Measurements from ENCODE around the gene MMAB.

The MMAB gene

DNA sequence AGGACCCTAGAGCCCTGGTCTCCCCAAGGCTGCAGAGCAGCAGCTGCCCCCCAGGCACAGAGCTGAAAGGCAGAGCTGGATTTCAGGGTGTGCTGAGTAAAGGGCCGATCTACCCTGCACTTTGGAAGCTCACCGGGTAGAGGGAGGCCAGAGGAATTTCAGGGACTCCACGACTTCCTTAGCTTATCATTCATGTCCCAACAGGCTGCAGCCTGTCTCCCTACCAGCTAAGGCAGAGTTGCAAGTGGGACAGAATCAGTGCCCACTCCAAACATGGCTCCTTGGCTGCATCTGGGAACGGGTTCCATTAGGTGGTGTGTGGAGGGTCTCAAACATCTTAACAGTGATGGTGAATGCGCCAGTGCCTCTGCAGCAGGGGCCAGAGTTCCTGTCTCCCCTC is 27.5 kb downstream of the MMAB start:
- in situ Hi-C loops (cut with HindIII; ENCODE audit: low pct_ligation_motif_present, low sequenced_read_pairs) = no loop called here
- no peak for DNase-seq
- Histone ChIP-seq H3K36me3 (replicated peaks) (no peaks in the 10 kb centered on the region), H3K27me3 (replicated peaks) (no peaks in the 10 kb centered on the region), H3K27ac (no peak overlapping the region), H3K4me3 (ENCODE audit: low read depth, low read length) (no peak overlapping the region)
- TF ChIP-seq, protein P1, sequence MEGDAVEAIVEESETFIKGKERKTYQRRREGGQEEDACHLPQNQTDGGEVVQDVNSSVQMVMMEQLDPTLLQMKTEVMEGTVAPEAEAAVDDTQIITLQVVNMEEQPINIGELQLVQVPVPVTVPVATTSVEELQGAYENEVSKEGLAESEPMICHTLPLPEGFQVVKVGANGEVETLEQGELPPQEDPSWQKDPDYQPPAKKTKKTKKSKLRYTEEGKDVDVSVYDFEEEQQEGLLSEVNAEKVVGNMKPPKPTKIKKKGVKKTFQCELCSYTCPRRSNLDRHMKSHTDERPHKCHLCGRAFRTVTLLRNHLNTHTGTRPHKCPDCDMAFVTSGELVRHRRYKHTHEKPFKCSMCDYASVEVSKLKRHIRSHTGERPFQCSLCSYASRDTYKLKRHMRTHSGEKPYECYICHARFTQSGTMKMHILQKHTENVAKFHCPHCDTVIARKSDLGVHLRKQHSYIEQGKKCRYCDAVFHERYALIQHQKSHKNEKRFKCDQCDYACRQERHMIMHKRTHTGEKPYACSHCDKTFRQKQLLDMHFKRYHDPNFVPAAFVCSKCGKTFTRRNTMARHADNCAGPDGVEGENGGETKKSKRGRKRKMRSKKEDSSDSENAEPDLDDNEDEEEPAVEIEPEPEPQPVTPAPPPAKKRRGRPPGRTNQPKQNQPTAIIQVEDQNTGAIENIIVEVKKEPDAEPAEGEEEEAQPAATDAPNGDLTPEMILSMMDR (IDR thresholded peaks at IDR 0.05; ENCODE audit: low read depth, low read length, missing control alignments) = no peak

DNA sequence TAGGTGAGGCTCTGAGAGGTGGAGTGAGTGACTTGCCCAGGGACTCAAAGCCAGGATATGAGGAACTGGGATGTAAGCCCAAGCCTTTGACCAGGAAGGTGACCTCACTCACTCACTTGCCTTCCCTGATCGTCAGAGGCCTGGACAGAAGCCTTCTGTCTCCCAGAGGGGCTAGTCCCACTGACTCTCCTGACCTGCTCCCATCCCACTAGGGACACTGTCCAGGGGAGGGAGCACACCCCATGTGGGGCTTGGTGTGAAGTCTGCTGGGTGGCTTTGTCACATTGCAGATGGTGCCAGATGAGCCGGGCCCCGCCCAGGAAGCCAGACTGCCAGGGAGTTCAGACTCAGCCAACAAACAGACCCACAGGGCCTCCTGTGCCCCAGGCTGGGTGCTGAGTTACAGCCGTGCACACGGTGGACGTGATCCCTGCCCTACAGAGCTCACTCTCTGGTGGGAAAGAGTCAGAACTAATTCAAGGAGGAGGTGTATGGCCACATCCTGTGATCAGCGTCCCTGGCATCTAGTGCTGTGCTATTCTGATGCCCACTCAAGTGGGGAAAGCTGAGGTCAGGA is 28.3 kb downstream of the MMAB start:
- Histone ChIP-seq H3K27me3 (replicated peaks) (no peaks in the 10 kb centered on the region), H3K4me3 (ENCODE audit: low read depth, low read length) (no peak overlapping the region), H3K36me3 (replicated peaks) (no peaks in the 10 kb centered on the region), H3K27ac (no peak overlapping the region)
- DNase-seq = no peak
- in situ Hi-C loops (cut with HindIII; ENCODE audit: low pct_ligation_motif_present, low sequenced_read_pairs) = no loop called here
- TF ChIP-seq, protein P1 (IDR thresholded peaks at IDR 0.05; ENCODE audit: low read depth, low read length, missing control alignments) = no peak

DNA sequence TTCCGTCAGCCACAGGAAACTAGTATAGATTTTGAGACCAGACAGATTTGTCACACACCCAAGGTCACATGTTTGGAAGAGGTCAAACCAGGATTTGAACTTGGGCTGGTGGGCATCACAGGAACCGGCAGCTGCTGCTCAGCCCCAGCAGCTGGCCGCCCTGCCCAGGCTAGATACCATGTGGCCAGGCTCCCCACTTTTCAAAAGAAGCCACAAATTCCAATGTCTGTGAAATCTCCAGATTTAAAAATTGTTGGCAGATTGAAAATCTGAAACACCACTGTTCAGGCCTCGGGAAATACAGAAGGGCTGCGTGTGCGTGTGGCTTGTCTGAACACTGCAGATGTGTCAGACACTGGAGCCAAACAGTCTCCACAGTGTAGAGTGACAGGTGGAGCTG is 30.4 kb downstream of the MMAB start:
- Histone ChIP-seq H3K4me3 (ENCODE audit: low read depth, low read length) (no peak overlapping the region), H3K36me3 (replicated peaks) (no peaks in the 10 kb centered on the region), H3K27ac (no peak overlapping the region), H3K27me3 (replicated peaks) (no peaks in the 10 kb centered on the region)
- DNase-seq = no peak
- TF ChIP-seq, protein P1 (IDR thresholded peaks at IDR 0.05; ENCODE audit: low read depth, low read length, missing control alignments) = no peak
- in situ Hi-C loops (cut with HindIII; ENCODE audit: low pct_ligation_motif_present, low sequenced_read_pairs) = no loop called here

DNA sequence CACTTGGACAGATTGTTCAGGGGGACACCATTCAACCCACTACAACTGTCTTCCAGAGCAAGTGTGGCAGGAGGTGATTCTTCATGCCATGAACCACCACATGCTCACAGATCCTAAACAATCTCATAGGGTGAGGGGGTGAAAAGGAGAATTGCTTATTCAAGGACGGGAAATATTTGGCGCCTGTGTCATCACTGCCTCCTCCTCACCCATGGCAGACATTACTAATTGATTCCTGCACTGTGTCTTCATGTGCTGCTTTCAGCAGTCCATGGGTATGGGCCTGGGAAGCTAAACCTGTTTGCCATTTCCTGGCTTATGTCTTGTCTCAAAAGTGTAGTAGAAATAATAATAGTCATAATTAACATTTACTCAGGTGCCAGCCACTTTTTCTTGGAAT is 31.3 kb downstream of the MMAB start:
- in situ Hi-C loops (cut with HindIII; ENCODE audit: low pct_ligation_motif_present, low sequenced_read_pairs) = no loop called here
- Histone ChIP-seq H3K4me3 (ENCODE audit: low read depth, low read length) (no peak overlapping the region), H3K27me3 (replicated peaks) (no peaks in the 10 kb centered on the region), H3K36me3 (replicated peaks) (no peaks in the 10 kb centered on the region), H3K27ac (no peak overlapping the region)
- TF ChIP-seq, protein P1 (IDR thresholded peaks at IDR 0.05; ENCODE audit: low read depth, low read length, missing control alignments) = no peak
- peak; percentile 64 for DNase-seq

DNA sequence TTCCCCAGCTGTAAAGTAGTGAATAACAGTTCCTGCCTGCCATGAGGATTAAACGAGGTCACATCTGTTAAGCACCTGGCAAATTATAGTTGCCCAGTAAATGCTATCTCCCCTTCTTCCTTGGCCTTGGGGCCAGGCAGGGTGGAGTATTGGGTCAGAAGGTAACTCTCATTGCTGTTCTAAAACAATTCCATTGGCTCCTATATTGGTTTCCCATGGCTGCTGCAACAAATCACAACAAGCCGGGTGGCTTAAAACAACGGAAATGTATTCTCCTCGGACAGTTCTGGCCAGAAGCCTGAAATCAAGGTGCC is 31.9 kb downstream of the MMAB start:
- in situ Hi-C loops (cut with HindIII; ENCODE audit: low pct_ligation_motif_present, low sequenced_read_pairs) = no loop called here
- Histone ChIP-seq H3K4me3 (ENCODE audit: low read depth, low read length) (no peak overlapping the region), H3K36me3 (replicated peaks) (no peaks in the 10 kb centered on the region), H3K27me3 (replicated peaks) (no peaks in the 10 kb centered on the region), H3K27ac (no peak overlapping the region)
- TF ChIP-seq, protein P1 (IDR thresholded peaks at IDR 0.05; ENCODE audit: low read depth, low read length, missing control alignments) = no peak
- DNase-seq = no peak

Measured in brain microvascular endothelial cell (primary cell).